ENCODE measurements around the gene MYT1.

DNA sequence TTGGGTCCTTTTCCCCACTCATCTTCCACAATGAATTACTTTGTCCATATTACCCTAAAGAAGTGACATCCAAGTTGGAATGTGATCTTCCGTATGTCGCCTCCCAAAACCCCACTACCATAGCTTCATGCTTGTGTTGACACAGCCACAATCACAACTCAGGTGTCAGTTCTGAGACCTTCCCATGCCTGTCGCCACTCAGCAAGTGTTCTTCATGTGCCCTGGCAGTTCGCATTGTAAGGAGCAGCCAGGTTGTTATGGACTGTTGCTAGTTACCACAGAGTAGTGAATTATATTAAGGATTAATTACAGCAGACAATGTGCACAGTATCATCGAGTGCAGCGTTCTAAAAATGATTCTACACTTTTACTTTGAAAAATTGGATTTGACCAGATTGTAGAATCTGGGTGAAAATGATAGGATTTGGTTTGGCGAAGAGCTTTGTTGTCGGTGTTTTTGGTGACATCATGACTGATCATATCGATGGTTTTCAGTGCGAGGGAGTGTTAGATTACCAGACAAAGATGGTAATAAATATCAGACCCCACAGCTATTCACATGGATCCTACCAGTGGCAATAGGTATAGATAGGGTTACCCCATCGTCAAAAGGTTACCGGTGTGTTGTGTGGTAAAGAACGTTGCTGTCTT lies 93.0 kb downstream of the MYT1 start:
- TF ChIP-seq, protein P1, sequence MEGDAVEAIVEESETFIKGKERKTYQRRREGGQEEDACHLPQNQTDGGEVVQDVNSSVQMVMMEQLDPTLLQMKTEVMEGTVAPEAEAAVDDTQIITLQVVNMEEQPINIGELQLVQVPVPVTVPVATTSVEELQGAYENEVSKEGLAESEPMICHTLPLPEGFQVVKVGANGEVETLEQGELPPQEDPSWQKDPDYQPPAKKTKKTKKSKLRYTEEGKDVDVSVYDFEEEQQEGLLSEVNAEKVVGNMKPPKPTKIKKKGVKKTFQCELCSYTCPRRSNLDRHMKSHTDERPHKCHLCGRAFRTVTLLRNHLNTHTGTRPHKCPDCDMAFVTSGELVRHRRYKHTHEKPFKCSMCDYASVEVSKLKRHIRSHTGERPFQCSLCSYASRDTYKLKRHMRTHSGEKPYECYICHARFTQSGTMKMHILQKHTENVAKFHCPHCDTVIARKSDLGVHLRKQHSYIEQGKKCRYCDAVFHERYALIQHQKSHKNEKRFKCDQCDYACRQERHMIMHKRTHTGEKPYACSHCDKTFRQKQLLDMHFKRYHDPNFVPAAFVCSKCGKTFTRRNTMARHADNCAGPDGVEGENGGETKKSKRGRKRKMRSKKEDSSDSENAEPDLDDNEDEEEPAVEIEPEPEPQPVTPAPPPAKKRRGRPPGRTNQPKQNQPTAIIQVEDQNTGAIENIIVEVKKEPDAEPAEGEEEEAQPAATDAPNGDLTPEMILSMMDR (IDR thresholded peaks at IDR 0.05) = no peak
- no peak for TF ChIP-seq ZFX (IDR thresholded peaks at IDR 0.05; ENCODE audit: borderline replicate concordance)

Data from 22Rv1 (cell line).